ENCODE measurements around the gene PRUNE2. TPM values are rescaled to one million over a fixed set of nuclear protein-coding genes. Genes with fewer than 3 reads are reported as not detected.

PRUNE2 gene
- total and polyA plus RNA-seq, 9 of the 15 experiments (the other 6 are each of a cell fraction or from before 2014, with no cell fraction given), result 0.05 to 0.45 (median 0.18) TPM; not detected in 1

DNA sequence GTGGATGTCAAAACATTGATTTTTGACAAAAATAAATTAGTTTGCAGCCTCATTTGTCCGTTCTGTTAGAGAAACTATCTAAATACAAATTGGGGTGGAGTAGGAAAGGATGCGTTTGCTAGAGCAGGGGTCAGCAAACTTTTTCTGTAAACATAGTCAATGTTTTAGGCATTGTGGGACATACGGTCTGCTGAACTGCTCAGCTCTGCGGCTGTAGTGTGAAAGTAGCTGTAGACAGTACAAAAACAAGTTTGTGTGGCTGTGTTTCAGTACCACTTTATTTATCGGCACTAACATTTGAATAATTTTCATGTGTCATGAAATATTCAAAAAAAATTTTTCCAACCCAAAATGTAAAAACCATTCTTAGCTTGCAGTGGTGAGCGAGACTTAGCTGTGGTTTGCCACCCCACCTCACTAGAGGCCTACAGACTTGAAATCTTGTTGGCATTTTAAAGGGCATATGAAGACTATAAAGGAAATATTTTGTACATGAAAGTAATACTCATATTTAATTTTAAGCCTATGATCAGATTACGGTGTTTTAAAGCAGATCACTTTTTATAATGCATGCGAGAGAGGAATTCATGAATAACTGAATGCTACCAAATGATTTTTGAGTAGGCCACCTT lies 292.6 kb downstream of the PRUNE2 start:
- Histone ChIP-seq H3K4me3 (no peak overlapping the region), H3K79me2 (ENCODE audit: control insufficient read depth, insufficient read depth, low read length) (no peaks in the 10 kb centered on the region), H3K4me2 (ENCODE audit: insufficient read depth, low read length) (no peak overlapping the region), H3K27me3 (ENCODE audit: control insufficient read depth in 2 of 2, insufficient read depth in 2 of 2, low read length in 2 of 2) (no peaks in the 10 kb centered on the region; a peak in 1 of 5 replicates), H3K9me1 (ENCODE audit: control insufficient read depth, insufficient read depth, low read length) (no peaks in the 10 kb centered on the region), H4K20me1 (replicated peaks; ENCODE audit: control insufficient read depth, insufficient read depth, low read length) (no peaks in the 10 kb centered on the region), H3K9me3 (replicated peaks; ENCODE audit: control insufficient read depth, insufficient read depth, low read depth, low read length) (no peaks in the 10 kb centered on the region), H3K9ac (ENCODE audit: insufficient read depth in 1 of 2, low read depth in 2 of 2, low read length in 2 of 2) (no peak overlapping the region), H3K4me1 (replicated peaks in 1 of 2; ENCODE audit: control insufficient read depth in 2 of 2, insufficient read depth in 2 of 2, low read length in 2 of 2) (no peaks in the 10 kb centered on the region; a peak in 2 of 5 replicates), H2AFZ (ENCODE audit: low read depth, low read length) (no peak overlapping the region), H3K27ac (ENCODE audit: extremely low read depth, low read depth, low read length) (no peak overlapping the region), H3K36me3 (ENCODE audit: control insufficient read depth, insufficient read depth, low read length) (no peaks in the 10 kb centered on the region)
- in situ Hi-C loops (cut with MboI), result no loop called here
- ChIA-PET POLR2A (interaction anchor here (0.8 to 0.9 kb wide), 2 partner anchors 17 to 77 kb away, joined by 3 read pairs; no protein-coding TSS in a partner anchor), CTCF (ENCODE audit: low intra/inter-chr PET ratio) (no interaction called here)
- 28% methylated on average over 7 of the region's 8 CpGs for WGBS (ENCODE audit: insufficient coverage, low coverage, missing lambda C conversion rate)
- DNase-seq (ENCODE audit: extremely low read depth in 1 of 4, low spot score in 3 of 4) (no peak), FAIRE-seq (no peak), ATAC-seq (no peak)
- no TSS peak for BruUV-seq (replicated peaks)
- TF ChIP-seq ZBTB8A (IDR thresholded peaks at IDR 0.05; ENCODE audit: partially characterized antibody) (no peak), POLR2B (IDR thresholded peaks at IDR 0.05; ENCODE audit: low read depth, partially characterized antibody) (no peak)
- intact Hi-C loops (cut with micrococcal nuclease), result no loop called here

DNA sequence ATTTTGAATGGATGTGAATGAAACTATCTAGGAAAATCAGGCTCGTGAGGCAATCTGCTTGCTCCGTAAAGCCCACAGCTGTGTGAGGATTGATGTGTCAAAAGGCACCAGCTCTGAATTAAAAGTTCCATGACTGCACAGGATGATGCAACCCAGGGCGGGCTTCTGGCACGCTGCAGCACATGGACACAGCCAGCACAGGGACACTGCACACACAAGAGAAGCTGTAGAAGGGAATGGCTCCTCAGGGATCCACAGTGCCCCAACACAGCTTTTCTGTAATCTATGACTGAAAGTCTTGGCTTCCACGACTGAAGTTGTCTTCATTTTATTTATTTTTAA lies 295.9 kb downstream of the PRUNE2 start:
- no peak overlapping the region for H3K4me2 ChIP-seq (ENCODE audit: insufficient read depth, low read length)
- in situ Hi-C loops (cut with MboI), result no loop called here
- H4K20me1 ChIP-seq (replicated peaks; ENCODE audit: control insufficient read depth, insufficient read depth, low read length), result no peaks in the 10 kb centered on the region; the same call in 1 of the 2 replicates
- 24% methylated on average over 4 of the region's 5 CpGs for WGBS (ENCODE audit: insufficient coverage, low coverage, missing lambda C conversion rate)
- DNase-seq (ENCODE audit: extremely low read depth in 1 of 4, low spot score in 3 of 4) (no peak), ATAC-seq (peak; percentile 67), FAIRE-seq (no peak)
- no peak overlapping the region for H3K27ac ChIP-seq (ENCODE audit: extremely low read depth, low read depth, low read length)
- no peaks in the 10 kb centered on the region; a peak in 1 of 5 replicates for H3K4me1 ChIP-seq (replicated peaks in 1 of 2; ENCODE audit: control insufficient read depth in 2 of 2, insufficient read depth in 2 of 2, low read length in 2 of 2)
- H2AFZ ChIP-seq (ENCODE audit: low read depth, low read length), result 0 out of 2 replicates have a peak overlapping the region, but pooled peaks have one; percentile 33
- ChIA-PET POLR2A (interaction anchor here (0.6 kb wide), 1 partner anchor 173 kb away, joined by 4 read pairs; no protein-coding TSS in a partner anchor), CTCF (ENCODE audit: low intra/inter-chr PET ratio) (no interaction called here)
- no peak overlapping the region for H3K9ac ChIP-seq (ENCODE audit: insufficient read depth in 1 of 2, low read depth in 2 of 2, low read length in 2 of 2)
- H3K27me3 ChIP-seq (ENCODE audit: control insufficient read depth in 2 of 2, insufficient read depth in 2 of 2, low read length in 2 of 2), result no peaks in the 10 kb centered on the region; a peak in 1 of 5 replicates
- H3K36me3 ChIP-seq (ENCODE audit: control insufficient read depth, insufficient read depth, low read length), result no peaks in the 10 kb centered on the region
- no TSS peak for BruUV-seq (replicated peaks)
- no peak overlapping the region for H3K4me3 ChIP-seq
- H3K79me2 ChIP-seq (ENCODE audit: control insufficient read depth, insufficient read depth, low read length), result no peaks in the 10 kb centered on the region
- H3K9me3 ChIP-seq (replicated peaks; ENCODE audit: control insufficient read depth, insufficient read depth, low read depth, low read length), result no peaks in the 10 kb centered on the region
- intact Hi-C loops (cut with micrococcal nuclease), result no loop called here
- H3K9me1 ChIP-seq (ENCODE audit: control insufficient read depth, insufficient read depth, low read length), result no peaks in the 10 kb centered on the region
- TF ChIP-seq MCM3 (IDR thresholded peaks at IDR 0.05) (no peak), ZNF174 (CRISPR knock-in tag; IDR thresholded peaks at IDR 0.05) (no peak), KAT7 (CRISPR knock-in tag; IDR thresholded peaks at IDR 0.05; ENCODE audit: borderline replicate concordance) (no peak), TCFL5 (CRISPR knock-in tag; conservative IDR thresholded peaks at IDR 0.05) (no peak), MAFK (IDR thresholded peaks at IDR 0.05; ENCODE audit: low read length) (no peak), MYC (IDR thresholded peaks at IDR 0.05; ENCODE audit: low read depth, low read length) (peak; percentile 67), MYC (CRISPR knock-in tag; IDR thresholded peaks at IDR 0.05; ENCODE audit: borderline replicate concordance, low read depth) (no peak), TAL1 (IDR thresholded peaks at IDR 0.05) (no peak), PRMT5 (CRISPR knock-in tag; IDR thresholded peaks at IDR 0.05) (peak; percentile 73; the same call in 1 of the 2 replicates), NFRKB (IDR thresholded peaks at IDR 0.05; ENCODE audit: low read depth) (no peak), CREBBP (IDR thresholded peaks at IDR 0.05; ENCODE audit: low read depth, low read length) (no peak), NR2F6 (CRISPR knock-in tag; IDR thresholded peaks at IDR 0.05) (no peak), HSF4 (CRISPR knock-in tag; IDR thresholded peaks at IDR 0.05; ENCODE audit: borderline replicate concordance) (no peak), ZNF561 (CRISPR knock-in tag; conservative IDR thresholded peaks at IDR 0.05) (no peak)
- TF ChIP-seq, protein P1, sequence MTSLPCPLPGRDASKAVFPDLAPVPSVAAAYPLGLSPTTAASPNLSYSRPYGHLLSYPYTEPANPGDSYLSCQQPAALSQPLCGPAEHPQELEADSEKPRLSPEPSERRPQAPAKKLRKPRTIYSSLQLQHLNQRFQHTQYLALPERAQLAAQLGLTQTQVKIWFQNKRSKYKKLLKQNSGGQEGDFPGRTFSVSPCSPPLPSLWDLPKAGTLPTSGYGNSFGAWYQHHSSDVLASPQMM (CRISPR knock-in tag; IDR thresholded peaks at IDR 0.05), result no peak
- TF ChIP-seq, protein P2, sequence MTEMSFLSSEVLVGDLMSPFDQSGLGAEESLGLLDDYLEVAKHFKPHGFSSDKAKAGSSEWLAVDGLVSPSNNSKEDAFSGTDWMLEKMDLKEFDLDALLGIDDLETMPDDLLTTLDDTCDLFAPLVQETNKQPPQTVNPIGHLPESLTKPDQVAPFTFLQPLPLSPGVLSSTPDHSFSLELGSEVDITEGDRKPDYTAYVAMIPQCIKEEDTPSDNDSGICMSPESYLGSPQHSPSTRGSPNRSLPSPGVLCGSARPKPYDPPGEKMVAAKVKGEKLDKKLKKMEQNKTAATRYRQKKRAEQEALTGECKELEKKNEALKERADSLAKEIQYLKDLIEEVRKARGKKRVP (CRISPR knock-in tag; IDR thresholded peaks at IDR 0.05), result peak; percentile 87

Data from K562 (cell line).